KMS-11 (cell line): Measurements from ENCODE around the gene LRFN2.

Experiments used
- H2AFZ ChIP-seq: fragments of 200-600 bp; sonication (generic); 2 replicates; pipeline ENCODE4 v1.6.1; 2016; ENCODE audit warnings: antibody characterized with exemption, mixed run types, low read depth
- H3K27ac ChIP-seq: fragments of 200-600 bp; sonication (generic); 2 replicates; pipeline ENCODE4 v1.6.1; 2016; ENCODE audit warnings: mild to moderate bottlenecking, mixed run types
- H3K27me3 ChIP-seq: fragments of 200-600 bp; sonication (generic); 2 replicates; pipeline ENCODE4 v1.6.1; 2017; ENCODE audit warnings: mild to moderate bottlenecking, low read depth, mixed run types, moderate library complexity; ENCODE audit not compliant: insufficient read depth
- H3K36me3 ChIP-seq: fragments of 200-600 bp; sonication (generic); 2 replicates; pipeline ENCODE4 v1.6.1; 2017; ENCODE audit warnings: mild to moderate bottlenecking, mixed run types; ENCODE audit not compliant: insufficient read depth
- H3K4me1 ChIP-seq: fragments of 200-600 bp; sonication (generic); 2 replicates; pipeline ENCODE4 v1.6.1; 2016; ENCODE audit warnings: mild to moderate bottlenecking, low read depth, mixed run types; ENCODE audit not compliant: poor library complexity, severe bottlenecking
- H3K4me2 ChIP-seq: fragments of 200-600 bp; sonication (generic); 2 replicates; pipeline ENCODE4 v1.7.0; 2016; ENCODE audit warnings: mild to moderate bottlenecking, mixed run types
- H3K4me3 ChIP-seq: fragments of 200-600 bp; sonication (generic); IDR thresholded peaks from 2 replicates; pipeline ENCODE4 v1.6.1; 2017; ENCODE audit warnings: low read depth, low read length, mixed read lengths; ENCODE audit not compliant: insufficient read depth
- H3K79me2 ChIP-seq: fragments of 200-600 bp; sonication (generic); 2 replicates; pipeline ENCODE4 v1.6.1; 2016; ENCODE audit warnings: low read depth, mixed run types; ENCODE audit not compliant: insufficient read depth
- H3K9ac ChIP-seq: fragments of 200-600 bp; sonication (generic); 2 replicates; pipeline ENCODE4 v1.6.1; 2016; ENCODE audit warnings: mild to moderate bottlenecking, mixed run types
- H4K20me1 ChIP-seq: fragments of 200-600 bp; sonication (generic); 2 replicates; pipeline ENCODE4 v1.6.1; 2016; ENCODE audit warnings: mild to moderate bottlenecking, mixed run types; ENCODE audit not compliant: insufficient read depth
- CTCF ChIP-seq: fragments of 200-600 bp; sonication (generic); conservative IDR thresholded peaks from 2 replicates; pipeline ENCODE4 v1.6.1; 2017; ENCODE audit warnings: low read depth, mild to moderate bottlenecking, antibody characterized with exemption, low read length, moderate library complexity, mixed read lengths

LRFN2 gene

GRCh38 chr6:40552941-40553340 lies 34.2 kb downstream of the LRFN2 start:
- Histone ChIP-seq H3K4me1 (no peaks in the 10 kb centered on the region), H3K36me3 (no peaks in the 10 kb centered on the region), H3K27ac (no peak overlapping the region), H3K4me3 (no peak overlapping the region), H3K79me2 (no peaks in the 10 kb centered on the region), H3K4me2 (no peak overlapping the region), H3K27me3 (no peaks in the 10 kb centered on the region), H3K9ac (no peak overlapping the region), H4K20me1 (no peaks in the 10 kb centered on the region), H2AFZ (no peak overlapping the region)
- no peak for TF ChIP-seq CTCF

- Histone ChIP-seq H3K79me2 (no peaks in the 10 kb centered on the region), H2AFZ (no peak overlapping the region), H3K27ac (no peak overlapping the region), H3K4me3 (no peak overlapping the region), H3K9ac (no peak overlapping the region), H3K4me1 (no peaks in the 10 kb centered on the region), H3K27me3 (no peaks in the 10 kb centered on the region), H3K36me3 (no peaks in the 10 kb centered on the region), H4K20me1 (no peaks in the 10 kb centered on the region), H3K4me2 (no peak overlapping the region)
- TF ChIP-seq CTCF, result no peak
These were observed 35.1 kb downstream of the LRFN2 start for GRCh38 chr6:40551966-40552505.

- Histone ChIP-seq H3K4me2 (no peak overlapping the region), H3K79me2 (no peaks in the 10 kb centered on the region), H4K20me1 (no peaks in the 10 kb centered on the region), H3K27ac (no peak overlapping the region), H3K36me3 (no peaks in the 10 kb centered on the region), H3K4me1 (no peaks in the 10 kb centered on the region), H2AFZ (no peak overlapping the region), H3K27me3 (no peaks in the 10 kb centered on the region), H3K9ac (no peak overlapping the region), H3K4me3 (no peak overlapping the region)
- TF ChIP-seq CTCF, result peak; percentile 61
These were observed 36.7 kb downstream of the LRFN2 start for GRCh38 chr6:40550202-40551101.

GRCh38 chr6:40545954-40546353 lies 41.2 kb downstream of the LRFN2 start:
- H3K79me2 ChIP-seq, result no peaks in the 10 kb centered on the region
- H3K9ac ChIP-seq, result no peak overlapping the region
- no peak overlapping the region for H3K4me3 ChIP-seq
- no peak for TF ChIP-seq CTCF
- H3K4me2 ChIP-seq, result no peak overlapping the region
- H3K27me3 ChIP-seq, result no peaks in the 10 kb centered on the region
- no peaks in the 10 kb centered on the region for H3K36me3 ChIP-seq
- no peaks in the 10 kb centered on the region for H4K20me1 ChIP-seq
- no peak overlapping the region for H2AFZ ChIP-seq
- no peak overlapping the region for H3K27ac ChIP-seq
- no peaks in the 10 kb centered on the region for H3K4me1 ChIP-seq
